Activated CD4-positive, alpha-beta T cell treated with anti-CD3 and anti-CD28 coated beads, Interleukin-2, Interleukin-4, amounts not matched to agents 100 ng/mL and 50 ng/mL, durations not matched to agents 16 hours and 8 hours (primary cell): Measurements from ENCODE around the gene PRMT2.

Experiments used
- DNase-seq: peaks from one replicate; pipeline ENCODE4 v3.0.0-alpha.2; 2020; ENCODE audit warnings: low spot score

Gene PRMT2

GRCh38 chr21:46635324-46636180 is at the start of gene PRMT2:
PRMT2 (plus strand) TSS chr21:46635674; CDS start chr21:46636952, 1,278 bp downstream.
- peak; percentile 97 for DNase-seq

GRCh38 chr21:46594276-46594675 is 41.2 kb upstream of the PRMT2 start:
- DNase-seq: no peak

- no peak for DNase-seq
These were observed 39.3 kb upstream of the PRMT2 start for GRCh38 chr21:46596201-46596600.

- no peak for DNase-seq
These were observed 38.4 kb upstream of the PRMT2 start for GRCh38 chr21:46597031-46597430.

GRCh38 chr21:46597896-46598343 is 37.6 kb upstream of the PRMT2 start:
- DNase-seq: no peak

- no peak for DNase-seq
These were observed 36.6 kb upstream of the PRMT2 start for GRCh38 chr21:46598581-46599572.

- DNase-seq: no peak
These were observed 35.2 kb upstream of the PRMT2 start for GRCh38 chr21:46600305-46600704.

- no peak for DNase-seq
These were observed 34.5 kb upstream of the PRMT2 start for GRCh38 chr21:46600978-46601377.

- DNase-seq: no peak
These were observed 32.2 kb upstream of the PRMT2 start for GRCh38 chr21:46603228-46603627.

GRCh38 chr21:46604329-46604974 is 31.0 kb upstream of the PRMT2 start:
- DNase-seq: no peak

GRCh38 chr21:46604975-46605766 is 30.3 kb upstream of the PRMT2 start, which contains the start of gene S100B:
S100B (minus strand) TSS chr21:46605082; CDS start chr21:46602415, 2,667 bp downstream.
- no peak for DNase-seq

GRCh38 chr21:46605767-46606426 is 29.6 kb upstream of the PRMT2 start:
- no peak for DNase-seq

- DNase-seq: no peak
These were observed 29.1 kb upstream of the PRMT2 start for GRCh38 chr21:46606427-46606813.

GRCh38 chr21:46607636-46608035 is 27.8 kb upstream of the PRMT2 start:
- DNase-seq: no peak

GRCh38 chr21:46608672-46609111 is 26.8 kb upstream of the PRMT2 start:
- no peak for DNase-seq

GRCh38 chr21:46610018-46610701 is 25.3 kb upstream of the PRMT2 start:
- DNase-seq: no peak

- no peak for DNase-seq
These were observed 22.1 kb upstream of the PRMT2 start for GRCh38 chr21:46613391-46613790.

- no peak for DNase-seq
These were observed 19.4 kb upstream of the PRMT2 start for GRCh38 chr21:46616050-46616449.

GRCh38 chr21:46616656-46617055 is 18.8 kb upstream of the PRMT2 start:
- no peak for DNase-seq
